RCC 7860 (cell line): Measurements from ENCODE around the gene FRAT2.
"Not testable (repeated sequence)": the region's sequence is repeated elsewhere in the genome, so short reads cannot be mapped to it uniquely, and the experiment has no call there.

Source experiments
- DNase-seq: peaks from one replicate; pipeline ENCODE4 v3.0.0-alpha.2; 2015; ENCODE audit warnings: low spot score
- FAIRE-seq: peaks from 2 replicates; lab custom pipeline; 2012; peaks lifted over from hg19 to GRCh38; lab: Jason Lieb, UNC

The FRAT2 gene

DNA sequence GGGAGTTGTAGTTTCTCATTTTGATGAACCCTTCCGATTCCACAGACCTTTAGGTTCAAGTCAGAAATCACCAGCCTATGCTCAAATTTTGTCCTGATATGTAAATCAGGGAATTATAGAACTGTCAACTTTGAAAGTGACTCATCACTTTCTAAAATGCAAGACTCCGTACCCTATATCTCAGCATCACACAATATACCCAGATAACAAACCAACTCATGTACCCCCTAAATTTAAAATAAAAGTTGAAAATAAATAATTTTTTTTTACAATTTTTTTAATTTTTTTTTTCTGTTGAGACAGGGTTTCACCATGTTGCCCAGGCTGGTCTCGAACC, 41.7 kb downstream of the FRAT2 start:
- FAIRE-seq (no peak), DNase-seq (no peak)

DNA sequence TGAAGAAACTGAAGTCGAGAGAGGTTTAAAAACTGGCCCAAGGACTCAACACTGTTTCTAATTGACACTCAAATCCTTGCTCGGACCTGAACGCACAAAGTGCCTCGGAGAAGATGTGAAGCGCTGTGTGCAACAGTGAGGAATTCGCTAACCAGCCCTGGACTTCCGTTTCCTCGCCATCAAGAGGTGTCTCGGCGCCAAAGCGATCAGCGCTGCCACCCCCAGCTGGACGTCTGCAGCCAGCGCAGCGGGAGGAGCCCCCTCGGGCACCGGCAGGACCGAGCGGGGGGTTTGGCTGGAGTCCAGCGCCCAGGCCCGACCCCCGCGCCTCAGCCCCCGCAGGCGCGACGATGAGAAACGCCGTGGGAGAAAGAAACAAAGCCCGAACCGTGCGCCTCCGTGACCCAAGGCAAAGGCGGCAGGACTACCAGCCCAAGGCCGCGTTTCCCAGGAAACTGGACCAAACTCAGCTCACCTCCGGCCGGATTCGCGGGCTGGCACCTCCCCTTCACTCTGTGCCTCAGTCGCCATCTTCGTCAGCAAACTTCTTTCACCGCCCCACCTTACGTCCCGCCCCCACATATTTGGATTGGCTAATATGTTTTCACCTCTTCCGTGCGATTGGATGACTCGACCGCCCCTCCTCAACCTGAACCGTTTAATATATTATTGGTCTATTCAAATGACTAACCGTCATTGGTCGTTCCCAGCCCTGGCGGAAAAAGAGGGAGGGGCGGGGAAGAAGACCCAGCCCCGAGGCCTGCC, 42.2 kb downstream of the FRAT2 start, which contains the start of gene ARHGAP19:
TSS of gene ARHGAP19 (minus strand) at position 541 of the 765 bp plus-strand sequence. CDS start at position 531, 10 bp downstream.
- DNase-seq (peak; percentile 98), FAIRE-seq (peak; percentile 97)

DNA sequence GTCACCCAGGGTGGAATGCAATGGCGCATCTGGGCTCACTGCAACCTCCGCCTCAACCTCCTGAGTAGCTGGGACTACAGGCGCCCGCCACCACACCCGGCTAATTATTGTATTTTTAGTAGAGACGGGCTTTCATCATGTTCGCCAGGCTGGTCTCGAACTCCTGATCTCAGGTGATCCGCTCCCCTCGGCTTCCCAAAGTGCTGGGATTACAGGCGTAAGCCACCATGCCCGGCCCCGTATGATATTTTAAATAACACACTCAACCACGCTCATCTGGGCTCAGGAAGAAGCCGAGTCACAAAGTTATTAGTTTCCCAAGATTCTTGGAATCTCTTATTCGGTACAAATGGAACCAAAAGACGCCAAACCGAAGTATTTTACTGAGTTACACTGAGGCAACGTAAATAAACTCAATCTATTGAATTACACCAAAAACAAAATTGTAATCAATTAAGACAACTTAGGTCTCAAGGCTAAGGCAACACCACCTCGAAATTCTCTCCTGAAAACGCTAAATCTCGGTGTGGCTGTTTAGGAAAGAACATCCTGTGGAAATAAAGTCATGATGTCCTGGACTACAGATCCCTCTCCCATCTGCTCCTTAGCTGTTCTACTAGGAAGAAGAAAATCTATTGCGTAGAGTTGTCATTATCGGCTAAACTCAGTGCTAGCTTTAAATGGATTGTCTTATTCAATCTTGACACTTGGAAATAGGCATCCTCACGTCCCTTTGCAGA, 43.0 kb downstream of the FRAT2 start:
- no peak for FAIRE-seq

DNA sequence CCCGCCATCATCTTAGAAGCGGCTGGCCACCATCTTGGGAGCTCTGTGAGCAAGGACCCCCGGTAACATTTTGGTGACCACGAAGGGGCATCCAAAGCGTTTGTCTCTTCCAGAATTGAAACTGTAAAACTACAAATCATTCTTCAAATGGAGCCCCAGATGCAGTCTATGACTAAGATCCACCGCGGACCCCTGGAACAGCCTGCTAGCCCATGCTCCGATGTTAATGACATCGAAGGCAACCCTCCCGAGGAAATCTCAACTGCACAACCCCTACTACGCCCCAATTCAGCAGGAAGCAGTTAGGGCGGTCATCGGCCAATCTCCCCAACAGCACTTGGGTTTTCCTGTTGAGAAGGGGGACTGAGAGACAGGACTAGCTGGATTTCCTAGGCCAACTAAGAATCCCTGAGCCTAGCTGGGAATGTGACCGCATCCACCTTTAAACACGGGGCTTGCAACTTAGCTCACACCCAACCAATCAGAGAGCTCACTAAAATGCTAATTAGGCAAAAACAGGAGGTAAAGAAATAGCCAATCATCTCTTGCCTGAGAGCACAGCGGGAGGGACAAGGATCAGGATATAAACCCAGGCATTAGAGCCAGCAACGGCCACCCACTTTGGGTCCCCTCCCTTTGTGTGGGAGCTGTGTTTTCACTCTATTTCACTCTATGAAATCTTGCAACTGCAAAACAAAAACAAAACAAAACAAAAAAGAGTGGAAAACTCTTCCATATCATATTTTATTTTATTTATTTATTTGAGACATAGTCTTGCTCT, 43.8 kb downstream of the FRAT2 start:
- FAIRE-seq, DNase-seq: not testable (repeated sequence)

More for the DNA sequence above, 43.0 kb downstream of the FRAT2 start:
- no peak for DNase-seq

DNA sequence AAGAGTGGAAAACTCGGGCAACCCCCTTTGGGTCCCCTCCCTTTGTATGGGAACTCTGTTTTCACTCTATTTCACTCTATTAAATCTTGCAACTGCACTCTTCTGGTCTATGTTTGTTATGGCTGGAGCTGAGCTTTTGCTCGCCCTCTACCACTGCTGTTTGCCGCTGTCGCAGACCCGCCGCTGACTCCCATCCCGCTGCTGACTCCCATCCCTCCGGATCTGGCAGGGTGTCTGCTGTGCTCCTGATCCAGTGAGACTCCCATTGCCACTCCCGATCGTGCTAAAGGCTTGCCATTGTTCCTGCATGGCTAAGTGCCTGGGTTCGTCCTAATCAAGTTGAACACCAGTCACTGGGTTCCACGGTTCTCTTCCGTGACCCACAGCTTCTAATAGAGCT, 44.5 kb downstream of the FRAT2 start:
- not testable (repeated sequence) for FAIRE-seq

More for the DNA sequence above, 44.5 kb downstream of the FRAT2 start:
- not testable (repeated sequence) for DNase-seq
